Measurements from ENCODE around the gene RPUSD3.
A peak's percentile ranks its signal among the peaks of the same experiment; 100 is the strongest.

GRCh38 chr3:9826815-9827573 lies 16.8 kb downstream of the RPUSD3 start:
- TF ChIP-seq ZFP36 (IDR thresholded peaks at IDR 0.05; ENCODE audit: borderline replicate concordance, partially characterized antibody), result no peak
- TF ChIP-seq, protein P1, sequence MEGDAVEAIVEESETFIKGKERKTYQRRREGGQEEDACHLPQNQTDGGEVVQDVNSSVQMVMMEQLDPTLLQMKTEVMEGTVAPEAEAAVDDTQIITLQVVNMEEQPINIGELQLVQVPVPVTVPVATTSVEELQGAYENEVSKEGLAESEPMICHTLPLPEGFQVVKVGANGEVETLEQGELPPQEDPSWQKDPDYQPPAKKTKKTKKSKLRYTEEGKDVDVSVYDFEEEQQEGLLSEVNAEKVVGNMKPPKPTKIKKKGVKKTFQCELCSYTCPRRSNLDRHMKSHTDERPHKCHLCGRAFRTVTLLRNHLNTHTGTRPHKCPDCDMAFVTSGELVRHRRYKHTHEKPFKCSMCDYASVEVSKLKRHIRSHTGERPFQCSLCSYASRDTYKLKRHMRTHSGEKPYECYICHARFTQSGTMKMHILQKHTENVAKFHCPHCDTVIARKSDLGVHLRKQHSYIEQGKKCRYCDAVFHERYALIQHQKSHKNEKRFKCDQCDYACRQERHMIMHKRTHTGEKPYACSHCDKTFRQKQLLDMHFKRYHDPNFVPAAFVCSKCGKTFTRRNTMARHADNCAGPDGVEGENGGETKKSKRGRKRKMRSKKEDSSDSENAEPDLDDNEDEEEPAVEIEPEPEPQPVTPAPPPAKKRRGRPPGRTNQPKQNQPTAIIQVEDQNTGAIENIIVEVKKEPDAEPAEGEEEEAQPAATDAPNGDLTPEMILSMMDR (IDR thresholded peaks at IDR 0.05), result peak; percentile 46
- no peak for TF ChIP-seq EHMT2 (IDR thresholded peaks at IDR 0.05; ENCODE audit: low read depth)
- TF ChIP-seq, protein P2, sequence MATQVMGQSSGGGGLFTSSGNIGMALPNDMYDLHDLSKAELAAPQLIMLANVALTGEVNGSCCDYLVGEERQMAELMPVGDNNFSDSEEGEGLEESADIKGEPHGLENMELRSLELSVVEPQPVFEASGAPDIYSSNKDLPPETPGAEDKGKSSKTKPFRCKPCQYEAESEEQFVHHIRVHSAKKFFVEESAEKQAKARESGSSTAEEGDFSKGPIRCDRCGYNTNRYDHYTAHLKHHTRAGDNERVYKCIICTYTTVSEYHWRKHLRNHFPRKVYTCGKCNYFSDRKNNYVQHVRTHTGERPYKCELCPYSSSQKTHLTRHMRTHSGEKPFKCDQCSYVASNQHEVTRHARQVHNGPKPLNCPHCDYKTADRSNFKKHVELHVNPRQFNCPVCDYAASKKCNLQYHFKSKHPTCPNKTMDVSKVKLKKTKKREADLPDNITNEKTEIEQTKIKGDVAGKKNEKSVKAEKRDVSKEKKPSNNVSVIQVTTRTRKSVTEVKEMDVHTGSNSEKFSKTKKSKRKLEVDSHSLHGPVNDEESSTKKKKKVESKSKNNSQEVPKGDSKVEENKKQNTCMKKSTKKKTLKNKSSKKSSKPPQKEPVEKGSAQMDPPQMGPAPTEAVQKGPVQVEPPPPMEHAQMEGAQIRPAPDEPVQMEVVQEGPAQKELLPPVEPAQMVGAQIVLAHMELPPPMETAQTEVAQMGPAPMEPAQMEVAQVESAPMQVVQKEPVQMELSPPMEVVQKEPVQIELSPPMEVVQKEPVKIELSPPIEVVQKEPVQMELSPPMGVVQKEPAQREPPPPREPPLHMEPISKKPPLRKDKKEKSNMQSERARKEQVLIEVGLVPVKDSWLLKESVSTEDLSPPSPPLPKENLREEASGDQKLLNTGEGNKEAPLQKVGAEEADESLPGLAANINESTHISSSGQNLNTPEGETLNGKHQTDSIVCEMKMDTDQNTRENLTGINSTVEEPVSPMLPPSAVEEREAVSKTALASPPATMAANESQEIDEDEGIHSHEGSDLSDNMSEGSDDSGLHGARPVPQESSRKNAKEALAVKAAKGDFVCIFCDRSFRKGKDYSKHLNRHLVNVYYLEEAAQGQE (IDR thresholded peaks at IDR 0.05), result no peak
- no peak for TF ChIP-seq CHD4 (IDR thresholded peaks at IDR 0.05; ENCODE audit: borderline replicate concordance)
- TF ChIP-seq EP300 (IDR thresholded peaks at IDR 0.05), result no peak
- TF ChIP-seq, protein P3, sequence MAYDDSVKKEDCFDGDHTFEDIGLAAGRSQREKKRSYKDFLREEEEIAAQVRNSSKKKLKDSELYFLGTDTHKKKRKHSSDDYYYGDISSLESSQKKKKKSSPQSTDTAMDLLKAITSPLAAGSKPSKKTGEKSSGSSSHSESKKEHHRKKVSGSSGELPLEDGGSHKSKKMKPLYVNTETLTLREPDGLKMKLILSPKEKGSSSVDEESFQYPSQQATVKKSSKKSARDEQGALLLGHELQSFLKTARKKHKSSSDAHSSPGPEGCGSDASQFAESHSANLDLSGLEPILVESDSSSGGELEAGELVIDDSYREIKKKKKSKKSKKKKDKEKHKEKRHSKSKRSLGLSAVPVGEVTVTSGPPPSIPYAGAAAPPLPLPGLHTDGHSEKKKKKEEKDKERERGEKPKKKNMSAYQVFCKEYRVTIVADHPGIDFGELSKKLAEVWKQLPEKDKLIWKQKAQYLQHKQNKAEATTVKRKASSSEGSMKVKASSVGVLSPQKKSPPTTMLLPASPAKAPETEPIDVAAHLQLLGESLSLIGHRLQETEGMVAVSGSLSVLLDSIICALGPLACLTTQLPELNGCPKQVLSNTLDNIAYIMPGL (CRISPR knock-in tag; IDR thresholded peaks at IDR 0.05; ENCODE audit: borderline replicate concordance), result no peak
- TF ChIP-seq POLR2A (IDR thresholded peaks at IDR 0.05; ENCODE audit: low read length), result no peak
- TF ChIP-seq RCOR1 (IDR thresholded peaks at IDR 0.05; ENCODE audit: low read depth, low read length), result no peak
- TF ChIP-seq, protein P4, sequence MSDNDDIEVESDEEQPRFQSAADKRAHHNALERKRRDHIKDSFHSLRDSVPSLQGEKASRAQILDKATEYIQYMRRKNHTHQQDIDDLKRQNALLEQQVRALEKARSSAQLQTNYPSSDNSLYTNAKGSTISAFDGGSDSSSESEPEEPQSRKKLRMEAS (IDR thresholded peaks at IDR 0.05), result no peak
- no peak for TF ChIP-seq BCL3 (IDR thresholded peaks at IDR 0.05)
